Left ventricle myocardium superior (tissue), 1 donor: ENCODE measurements around the gene TMEM63B. TPM values are rescaled to one million over a fixed set of nuclear protein-coding genes. Genes with fewer than 3 reads are reported as not detected.

ENCODE experiments used
- ATAC-seq: fragments of 200-7000 bp; cut with Tn5 transposase; one replicate; pipeline ENCODE4 v1.9.1; 2020; ENCODE audit warnings: mild to moderate bottlenecking, moderate library complexity
- DNase-seq: peaks from one replicate; pipeline ENCODE4 v3.0.0-alpha.2; 2020
- intact Hi-C: fragments of 100-400 bp; cut with micrococcal nuclease; formaldehyde crosslinking; loops from one replicate; pipeline ENCODE4 v1.11.0; 2022
- total RNA-seq: library from RNA; stranded (reverse); fragmentation: NEBNext Ultra II Directional; extraction: Animal tissue kit (Norgen Biotek cat#: 25700); gene quantifications from one replicate; pipeline ENCODE4 v1.2.1, GENCODE V29; 2021
- donor health status: DM: no; HTN: yes; CAD: no; lungs with severe emphysema.

The TMEM63B gene
- total RNA-seq, 1 donor from 2014 or later: 47.3 TPM

GRCh38 chr6:44201638-44202303 is 74.4 kb downstream of the TMEM63B start:
- peak; percentile 20 for DNase-seq
- intact Hi-C loops: no loop called here
- no peak for ATAC-seq

- ATAC-seq: peak; percentile 56
- peak; percentile 29 for DNase-seq
Measured at GRCh38 chr6:44202332-44202971, 75.1 kb downstream of the TMEM63B start.

GRCh38 chr6:44202972-44203750 is 75.8 kb downstream of the TMEM63B start:
- no peak for ATAC-seq
- peak; percentile 11 for DNase-seq
- intact Hi-C loops: no loop called here

More at GRCh38 chr6:44202332-44202971, 75.1 kb downstream of the TMEM63B start:
- intact Hi-C loops: no loop called here

GRCh38 chr6:44203955-44204354 is 76.6 kb downstream of the TMEM63B start:
- intact Hi-C loops: no loop called here
- ATAC-seq (no peak), DNase-seq (no peak)

Other genes starting within 250 kb of the TMEM63B start
- gene MRPL14, start 102 bp upstream of the TMEM63B start, total RNA-seq: 38.8 TPM
- 0.40 TPM for gene CAPN11, start 31.3 kb downstream of the TMEM63B start, total RNA-seq
- gene MYMX, start 89.4 kb downstream of the TMEM63B start, total RNA-seq: 0.67 TPM
- 217 TPM for gene SLC29A1, start 96.0 kb downstream of the TMEM63B start, total RNA-seq
- gene HSP90AB1, start 119.5 kb downstream of the TMEM63B start, total RNA-seq: 873 TPM
- 20.0 TPM for gene SLC35B2, start 130.0 kb downstream of the TMEM63B start, total RNA-seq
- gene NFKBIE, start 138.0 kb downstream of the TMEM63B start, total RNA-seq: 3.1 TPM
- gene TMEM151B, start 142.9 kb downstream of the TMEM63B start, total RNA-seq: not detected
- gene AARS2, start 185.8 kb downstream of the TMEM63B start, total RNA-seq: 11.5 TPM
- not detected for gene SPATS1, start 215.1 kb downstream of the TMEM63B start, total RNA-seq